SU-DHL-6 (cell line): ENCODE measurements around the gene COPS3.

Experiments
- H2AFZ ChIP-seq: fragments of 200-600 bp; sonication (generic); 2 replicates; pipeline ENCODE4 v1.6.1; 2014; ENCODE audit warnings: low read depth, mild to moderate bottlenecking, moderate library complexity, mixed read lengths, antibody characterized with exemption, low read length; ENCODE audit not compliant: severe bottlenecking
- H3F3A ChIP-seq: fragments of 200-600 bp; shearing (Covaris generic); 2 replicates; pipeline ENCODE4 v1.6.0; 2016; ENCODE audit warnings: antibody characterized with exemption, mild to moderate bottlenecking; ENCODE audit not compliant: insufficient read depth
- H3K27ac ChIP-seq: fragments of 200-600 bp; sonication (generic); 2 replicates; pipeline ENCODE4 v1.5.1; 2016; ENCODE audit warnings: low read depth, mild to moderate bottlenecking, low read length, moderate library complexity, mixed read lengths
- H3K27me3 ChIP-seq: fragments of 200-600 bp; sonication (generic), shearing (Covaris generic); 2 replicates; pipeline ENCODE4 v1.6.0; 2014; ENCODE audit warnings: mild to moderate bottlenecking, low read length
- H3K36me3 ChIP-seq: fragments of 200-600 bp; sonication (generic); 2 replicates; pipeline ENCODE4 v1.6.1; 2014; ENCODE audit warnings: mild to moderate bottlenecking, low read length, mixed read lengths
- H3K4me2 ChIP-seq: fragments of 300-600, 200-600 bp; shearing (Covaris generic), sonication (generic); 2 replicates; pipeline ENCODE4 v1.6.0; 2014; ENCODE audit warnings: low read length, low read depth, mild to moderate bottlenecking; ENCODE audit not compliant: poor library complexity, severe bottlenecking
- H3K4me3 ChIP-seq: fragments of 200-600 bp; sonication (generic); 2 replicates; pipeline ENCODE4 v1.5.1; 2014; ENCODE audit warnings: antibody characterized with exemption, low read length, mild to moderate bottlenecking, mixed read lengths; ENCODE audit not compliant: insufficient read depth, poor library complexity, severe bottlenecking
- H3K79me2 ChIP-seq: fragments of 200-600 bp; sonication (generic); 2 replicates; pipeline ENCODE4 v1.6.1; 2014; ENCODE audit warnings: mild to moderate bottlenecking, low read length, moderate library complexity; ENCODE audit not compliant: insufficient read depth
- H3K9ac ChIP-seq: fragments of 200-600 bp; sonication (generic); 2 replicates; pipeline ENCODE4 v1.7.0; 2014; ENCODE audit warnings: mild to moderate bottlenecking, low read length
- H3K9me2 ChIP-seq: fragments of 200-600 bp; sonication (generic); replicated peaks from 2 replicates; pipeline ENCODE4 v1.6.1; 2014; ENCODE audit warnings: low read length; ENCODE audit not compliant: insufficient read depth
- H3K9me3 ChIP-seq: fragments of 200-600 bp; sonication (generic); 2 replicates; pipeline ENCODE4 v1.6.1; 2014; ENCODE audit warnings: low read length, mixed read lengths; ENCODE audit not compliant: insufficient read depth
- H4K20me1 ChIP-seq: fragments of 200-600 bp; sonication (generic); 2 replicates; pipeline ENCODE4 v1.6.1; 2014; ENCODE audit warnings: low read depth, mild to moderate bottlenecking, antibody characterized with exemption, low read length, moderate library complexity, mixed read lengths
- EZH2phosphoT487 ChIP-seq: fragments of 200-600 bp; sonication (generic), shearing (Covaris generic); conservative IDR thresholded peaks from 2 replicates; pipeline ENCODE4 v1.6.1; 2018; ENCODE audit warnings: mild to moderate bottlenecking, antibody characterized with exemption, low read length, moderate library complexity, mixed read lengths
- TF ChIP-seq, protein P1 (sequence below): fragments of 200-600 bp; sonication (generic); IDR thresholded peaks from one replicate; pipeline ENCODE4 v1.5.1; 2017; ENCODE audit warnings: antibody characterized with exemption, mild to moderate bottlenecking, low read length, moderate library complexity; ENCODE audit not compliant: insufficient read depth, poor library complexity, severe bottlenecking

The COPS3 gene

DNA sequence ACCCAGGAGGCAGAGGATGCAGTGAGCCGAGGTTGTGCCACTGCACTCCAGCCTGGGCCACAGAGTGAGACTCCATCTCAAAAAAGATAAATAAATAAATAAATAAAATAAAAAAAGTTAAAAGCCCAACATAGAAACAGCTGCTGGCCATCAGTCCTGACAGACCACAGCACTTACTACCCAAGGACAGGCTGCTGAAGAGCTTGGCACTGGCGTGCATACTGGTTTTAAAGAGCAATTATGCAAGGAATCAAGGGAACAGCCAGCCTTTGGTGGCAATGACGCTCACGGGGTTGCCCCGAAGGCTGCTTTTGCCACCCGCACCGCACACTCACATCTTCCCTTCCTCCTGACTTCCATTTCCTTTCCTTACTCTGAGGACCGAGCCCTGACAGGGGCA is 79.1 kb downstream of the COPS3 start:
- Histone ChIP-seq H4K20me1 (no peaks in the 10 kb centered on the region), H3K27me3 (no peaks in the 10 kb centered on the region), H3K9me3 (no peaks in the 10 kb centered on the region), H3K4me2 (no peak overlapping the region), H3K4me3 (no peak overlapping the region), H3F3A (peaks cover 3% of the 10 kb centered on the region; the same call in 1 of the 2 replicates), H3K36me3 (no peaks in the 10 kb centered on the region), H3K9ac (no peak overlapping the region), H3K9me2 (no peaks in the 10 kb centered on the region), H3K27ac (no peak overlapping the region), H3K79me2 (peaks cover 22% of the 10 kb centered on the region), H2AFZ (no peak overlapping the region)
- no peak for TF ChIP-seq EZH2phosphoT487
- TF ChIP-seq, protein P1, sequence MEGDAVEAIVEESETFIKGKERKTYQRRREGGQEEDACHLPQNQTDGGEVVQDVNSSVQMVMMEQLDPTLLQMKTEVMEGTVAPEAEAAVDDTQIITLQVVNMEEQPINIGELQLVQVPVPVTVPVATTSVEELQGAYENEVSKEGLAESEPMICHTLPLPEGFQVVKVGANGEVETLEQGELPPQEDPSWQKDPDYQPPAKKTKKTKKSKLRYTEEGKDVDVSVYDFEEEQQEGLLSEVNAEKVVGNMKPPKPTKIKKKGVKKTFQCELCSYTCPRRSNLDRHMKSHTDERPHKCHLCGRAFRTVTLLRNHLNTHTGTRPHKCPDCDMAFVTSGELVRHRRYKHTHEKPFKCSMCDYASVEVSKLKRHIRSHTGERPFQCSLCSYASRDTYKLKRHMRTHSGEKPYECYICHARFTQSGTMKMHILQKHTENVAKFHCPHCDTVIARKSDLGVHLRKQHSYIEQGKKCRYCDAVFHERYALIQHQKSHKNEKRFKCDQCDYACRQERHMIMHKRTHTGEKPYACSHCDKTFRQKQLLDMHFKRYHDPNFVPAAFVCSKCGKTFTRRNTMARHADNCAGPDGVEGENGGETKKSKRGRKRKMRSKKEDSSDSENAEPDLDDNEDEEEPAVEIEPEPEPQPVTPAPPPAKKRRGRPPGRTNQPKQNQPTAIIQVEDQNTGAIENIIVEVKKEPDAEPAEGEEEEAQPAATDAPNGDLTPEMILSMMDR = no peak

GRCh38 chr17:17201271-17201670 is 79.8 kb downstream of the COPS3 start:
- Histone ChIP-seq H3K79me2 (peaks cover 22% of the 10 kb centered on the region), H2AFZ (no peak overlapping the region), H3F3A (0 out of 2 replicates have a peak, but pooled peaks cover 4% of the 10 kb centered on the region), H3K4me3 (no peak overlapping the region), H4K20me1 (no peaks in the 10 kb centered on the region), H3K9me2 (no peaks in the 10 kb centered on the region), H3K9ac (no peak overlapping the region), H3K36me3 (no peaks in the 10 kb centered on the region), H3K27me3 (no peaks in the 10 kb centered on the region), H3K9me3 (no peaks in the 10 kb centered on the region), H3K4me2 (no peak overlapping the region), H3K27ac (no peak overlapping the region)
- no peak for TF ChIP-seq EZH2phosphoT487
- TF ChIP-seq, protein P1 = no peak

GRCh38 chr17:17200831-17201230 is 80.2 kb downstream of the COPS3 start:
- TF ChIP-seq, protein P1 = no peak
- no peak for TF ChIP-seq EZH2phosphoT487
- Histone ChIP-seq H3K9ac (no peak overlapping the region), H3K27ac (no peak overlapping the region)

More at GRCh38 chr17:17200831-17201230, 80.2 kb downstream of the COPS3 start:
- H3K9me3 ChIP-seq = no peaks in the 10 kb centered on the region
- H3K36me3 ChIP-seq = no peaks in the 10 kb centered on the region
- H4K20me1 ChIP-seq = no peaks in the 10 kb centered on the region
- H2AFZ ChIP-seq = no peak overlapping the region
- no peaks in the 10 kb centered on the region for H3K27me3 ChIP-seq
- no peak overlapping the region for H3K4me3 ChIP-seq
- H3K4me2 ChIP-seq = no peak overlapping the region
- no peaks in the 10 kb centered on the region for H3K9me2 ChIP-seq
- peaks cover 22% of the 10 kb centered on the region for H3K79me2 ChIP-seq
- 0 out of 2 replicates have a peak, but pooled peaks cover 4% of the 10 kb centered on the region for H3F3A ChIP-seq
